Measurements from ENCODE around the gene STXBP6. TPM values are rescaled to one million over a fixed set of nuclear protein-coding genes. Genes with fewer than 3 reads are reported as not detected.

The STXBP6 gene
- total RNA-seq, 4 donors from 2014 or later: 34.9 to 62.1 (median 45.5) TPM

DNA sequence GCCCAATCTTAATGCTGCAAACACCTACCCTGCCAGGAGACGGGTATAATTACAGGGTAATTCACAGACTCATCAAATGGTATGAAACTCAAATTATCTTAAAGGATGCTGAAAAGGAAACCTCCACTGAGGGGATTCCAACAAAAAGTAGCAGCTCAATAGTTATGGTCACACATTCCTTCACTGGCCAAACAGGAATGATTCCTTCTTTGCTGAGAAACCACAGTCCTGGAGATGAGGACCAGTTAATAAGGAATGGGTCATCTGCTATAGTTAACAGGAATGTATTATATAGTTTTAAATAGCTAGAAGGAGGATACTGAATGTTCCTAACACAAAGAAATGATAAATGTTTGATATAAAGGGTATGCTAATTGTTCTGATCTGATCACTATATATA, 136.9 kb downstream of the STXBP6 start:
- H3K9me3 ChIP-seq: no peaks in the 10 kb centered on the region
- no peak overlapping the region for H3K27ac ChIP-seq
- H3K4me3 ChIP-seq: no peak overlapping the region
- 80% methylated on average over 1 of the region's 1 CpG for WGBS
- H3K4me1 ChIP-seq: peaks cover 16% of the 10 kb centered on the region
- no peak for DNase-seq (ENCODE audit: low spot score in 2 of 2)
- no peaks in the 10 kb centered on the region for H3K36me3 ChIP-seq
- no peaks in the 10 kb centered on the region for H3K27me3 ChIP-seq
- TF ChIP-seq POLR2A (IDR thresholded peaks at IDR 0.05) (no peak), EP300 (IDR thresholded peaks at IDR 0.05) (no peak)

DNA sequence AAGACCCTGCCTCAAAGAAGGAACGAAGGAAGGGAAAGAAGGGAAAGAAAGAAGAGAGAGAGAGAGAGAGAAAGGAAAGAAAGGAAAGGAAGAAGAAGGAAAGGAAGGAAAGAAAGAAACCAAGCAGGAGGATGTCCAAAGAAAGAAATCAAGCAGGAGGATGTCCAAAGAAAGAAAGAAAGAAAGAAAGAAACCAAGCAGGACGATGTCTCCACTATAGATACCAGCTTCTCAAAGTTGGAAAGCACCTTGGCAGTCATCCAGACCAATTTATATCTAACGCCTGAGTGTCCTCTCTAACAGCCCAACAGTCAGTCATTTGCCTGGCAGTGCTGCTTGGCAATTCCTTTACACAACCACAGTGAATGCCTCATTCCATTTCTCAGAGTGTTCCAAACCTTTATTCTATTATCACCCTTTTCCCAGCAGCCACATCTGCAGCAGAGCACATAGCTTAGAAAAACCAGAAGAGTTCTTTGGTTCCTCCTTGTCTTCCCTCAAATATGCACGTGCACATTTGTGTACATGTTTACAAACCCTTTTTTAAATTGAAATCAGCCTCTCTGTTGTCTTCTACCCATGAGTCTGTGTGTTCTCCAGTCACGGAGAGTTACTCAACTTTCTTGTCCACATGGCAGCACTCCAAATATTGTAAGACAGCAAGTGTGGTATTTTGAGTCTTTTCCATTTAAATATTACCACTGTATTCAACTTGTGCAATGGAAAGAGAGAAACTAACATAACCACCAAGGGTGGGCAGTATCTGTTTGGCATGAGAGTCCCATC, 138.4 kb downstream of the STXBP6 start:
- H3K27ac ChIP-seq: no peak overlapping the region
- H3K27me3 ChIP-seq: no peaks in the 10 kb centered on the region
- no peak overlapping the region for H3K4me3 ChIP-seq
- TF ChIP-seq EP300 (IDR thresholded peaks at IDR 0.05) (no peak), POLR2AphosphoS5 (IDR thresholded peaks at IDR 0.05) (no peak), POLR2A (IDR thresholded peaks at IDR 0.05) (no peak)
- TF ChIP-seq, protein P1, sequence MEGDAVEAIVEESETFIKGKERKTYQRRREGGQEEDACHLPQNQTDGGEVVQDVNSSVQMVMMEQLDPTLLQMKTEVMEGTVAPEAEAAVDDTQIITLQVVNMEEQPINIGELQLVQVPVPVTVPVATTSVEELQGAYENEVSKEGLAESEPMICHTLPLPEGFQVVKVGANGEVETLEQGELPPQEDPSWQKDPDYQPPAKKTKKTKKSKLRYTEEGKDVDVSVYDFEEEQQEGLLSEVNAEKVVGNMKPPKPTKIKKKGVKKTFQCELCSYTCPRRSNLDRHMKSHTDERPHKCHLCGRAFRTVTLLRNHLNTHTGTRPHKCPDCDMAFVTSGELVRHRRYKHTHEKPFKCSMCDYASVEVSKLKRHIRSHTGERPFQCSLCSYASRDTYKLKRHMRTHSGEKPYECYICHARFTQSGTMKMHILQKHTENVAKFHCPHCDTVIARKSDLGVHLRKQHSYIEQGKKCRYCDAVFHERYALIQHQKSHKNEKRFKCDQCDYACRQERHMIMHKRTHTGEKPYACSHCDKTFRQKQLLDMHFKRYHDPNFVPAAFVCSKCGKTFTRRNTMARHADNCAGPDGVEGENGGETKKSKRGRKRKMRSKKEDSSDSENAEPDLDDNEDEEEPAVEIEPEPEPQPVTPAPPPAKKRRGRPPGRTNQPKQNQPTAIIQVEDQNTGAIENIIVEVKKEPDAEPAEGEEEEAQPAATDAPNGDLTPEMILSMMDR (IDR thresholded peaks at IDR 0.05): no peak
- 28% methylated on average over 5 of the region's 5 CpGs for WGBS
- H3K9me3 ChIP-seq: no peaks in the 10 kb centered on the region
- peaks cover 16% of the 10 kb centered on the region for H3K4me1 ChIP-seq
- no peaks in the 10 kb centered on the region for H3K36me3 ChIP-seq
- DNase-seq (ENCODE audit: low spot score in 2 of 2): no peak

DNA sequence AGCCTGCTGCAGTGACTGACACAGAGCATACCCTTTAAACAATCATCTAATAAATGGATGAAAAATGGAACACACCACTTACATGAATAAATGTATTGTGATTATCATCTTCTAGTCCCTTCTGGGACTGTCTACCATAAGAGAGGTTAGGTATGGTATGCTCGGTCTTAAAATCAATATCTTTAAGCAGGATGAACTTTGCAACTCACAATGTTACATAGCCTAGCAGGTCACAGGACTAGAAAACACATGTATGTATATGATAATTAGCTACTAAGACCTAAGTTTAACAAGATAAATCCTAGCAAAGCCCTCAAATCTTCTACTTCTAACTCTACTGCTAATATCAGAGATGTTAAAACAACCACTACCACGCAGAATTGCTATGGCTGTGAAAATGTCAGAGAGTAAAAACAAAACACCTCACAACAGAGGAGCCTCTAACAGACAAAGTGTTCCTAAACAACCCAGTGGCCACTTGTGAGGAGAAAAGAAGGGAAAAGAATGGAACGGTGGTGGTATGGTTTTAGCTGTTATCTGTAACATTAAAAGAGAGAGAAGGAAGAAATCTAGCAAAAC, 139.4 kb downstream of the STXBP6 start:
- no peak for DNase-seq (ENCODE audit: low spot score in 2 of 2)
- no peak overlapping the region for H3K27ac ChIP-seq
- 95% methylated on average over 3 of the region's 3 CpGs for WGBS
- TF ChIP-seq POLR2AphosphoS5 (IDR thresholded peaks at IDR 0.05): no peak
- TF ChIP-seq POLR2A (IDR thresholded peaks at IDR 0.05): no peak
- TF ChIP-seq, protein P1 (IDR thresholded peaks at IDR 0.05): no peak
- no peak for TF ChIP-seq EP300 (IDR thresholded peaks at IDR 0.05)
- H3K36me3 ChIP-seq: no peaks in the 10 kb centered on the region
- no peaks in the 10 kb centered on the region for H3K9me3 ChIP-seq
- H3K4me1 ChIP-seq: peaks cover 16% of the 10 kb centered on the region
- no peak overlapping the region for H3K4me3 ChIP-seq
- no peaks in the 10 kb centered on the region for H3K27me3 ChIP-seq

DNA sequence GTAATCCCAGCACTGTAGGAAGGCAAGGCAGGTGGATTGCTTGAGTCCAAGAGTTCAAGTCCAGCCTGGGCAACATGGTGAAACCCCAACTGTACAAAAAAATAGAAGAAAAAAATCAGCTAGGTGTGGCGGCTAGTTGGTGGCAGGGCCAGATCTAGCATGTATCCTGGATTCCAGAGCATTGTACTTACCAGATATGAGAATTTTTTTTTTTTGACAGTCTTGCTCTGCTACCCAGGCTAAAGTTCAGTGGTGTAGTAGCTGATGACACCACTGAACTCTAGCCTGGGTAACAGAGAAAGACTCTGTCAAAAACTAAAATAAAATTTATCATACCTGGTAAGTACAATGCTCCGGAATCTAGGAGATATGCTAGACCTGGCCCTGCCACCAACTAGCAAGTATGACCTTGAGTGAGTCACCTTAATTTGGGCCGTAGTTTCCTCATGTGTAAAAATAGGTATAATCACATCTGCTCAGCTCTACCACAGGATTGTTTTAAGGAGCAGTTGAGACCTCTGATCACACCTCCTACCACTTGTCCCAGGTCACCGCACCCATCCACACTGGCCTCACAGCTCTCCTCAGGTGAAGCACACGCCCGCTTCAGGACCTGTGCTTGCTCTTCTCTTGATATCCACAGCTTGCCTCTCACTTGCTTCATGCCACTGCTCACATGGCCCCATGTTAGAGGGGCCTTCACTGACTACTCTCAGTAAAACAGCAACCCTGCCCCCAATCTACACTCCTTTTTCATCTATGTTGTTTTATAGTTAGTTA, 140.2 kb downstream of the STXBP6 start:
- Histone ChIP-seq H3K9me3 (no peaks in the 10 kb centered on the region), H3K4me1 (peaks cover 16% of the 10 kb centered on the region), H3K4me3 (no peak overlapping the region), H3K36me3 (no peaks in the 10 kb centered on the region), H3K27ac (no peak overlapping the region), H3K27me3 (no peaks in the 10 kb centered on the region)
- WGBS: 99% methylated on average over 6 of the region's 6 CpGs
- no peak for TF ChIP-seq POLR2A (IDR thresholded peaks at IDR 0.05)
- TF ChIP-seq, protein P1 (IDR thresholded peaks at IDR 0.05): no peak
- no peak for TF ChIP-seq POLR2AphosphoS5 (IDR thresholded peaks at IDR 0.05)
- DNase-seq (ENCODE audit: low spot score in 2 of 2): no peak

DNA sequence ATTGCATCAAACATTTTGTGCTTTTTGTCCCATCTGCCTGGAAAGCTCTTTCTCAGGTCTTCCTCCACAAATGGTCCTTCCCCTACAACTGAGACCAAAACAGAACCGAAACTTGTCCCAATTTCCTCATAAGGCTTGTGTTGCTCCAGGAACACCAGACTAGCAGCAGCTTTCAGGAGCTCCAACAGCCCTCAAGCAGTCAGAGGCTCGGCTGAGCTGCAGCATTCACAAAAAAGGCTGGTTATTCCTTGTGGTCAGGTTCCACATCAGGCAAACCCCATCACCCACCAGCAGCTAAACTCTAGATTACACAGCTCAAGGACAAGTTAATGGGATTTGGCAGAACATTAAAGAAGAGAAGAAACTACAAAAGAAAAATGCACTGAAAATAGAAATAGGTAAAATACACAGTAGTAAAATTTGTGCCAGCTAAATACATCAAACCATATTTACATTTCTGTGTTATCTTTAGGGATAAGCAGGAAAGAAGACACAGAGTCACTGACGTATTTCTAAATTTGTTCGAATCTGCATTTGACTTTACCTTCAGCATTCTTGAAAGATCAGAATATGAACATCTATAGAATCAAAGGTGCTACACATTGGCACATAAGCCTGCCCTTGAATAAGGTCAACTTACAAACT, 141.2 kb downstream of the STXBP6 start:
- H3K27me3 ChIP-seq: no peaks in the 10 kb centered on the region
- WGBS: 88% methylated on average over 4 of the region's 4 CpGs
- no peaks in the 10 kb centered on the region for H3K36me3 ChIP-seq
- no peak for DNase-seq (ENCODE audit: low spot score in 2 of 2)
- no peaks in the 10 kb centered on the region for H3K9me3 ChIP-seq
- peaks cover 16% of the 10 kb centered on the region for H3K4me1 ChIP-seq
- H3K4me3 ChIP-seq: no peak overlapping the region
- no peak overlapping the region for H3K27ac ChIP-seq
- TF ChIP-seq, protein P1 (IDR thresholded peaks at IDR 0.05): no peak
- TF ChIP-seq EP300 (IDR thresholded peaks at IDR 0.05) (no peak), POLR2A (IDR thresholded peaks at IDR 0.05) (no peak), POLR2AphosphoS5 (IDR thresholded peaks at IDR 0.05) (no peak)

Data from suprapubic skin (tissue), 4 donors.